K562 (cell line): ENCODE measurements around the gene DMAC2. TPM values are rescaled to one million over a fixed set of nuclear protein-coding genes. Genes with fewer than 3 reads are reported as not detected.

Source experiments
- ATAC-seq: fragments of 200-7000 bp; cut with Tn5 transposase; 3 replicates; pipeline ENCODE4 v1.9.1; 2020; ENCODE audit warnings: moderate library complexity
- BruUV-seq: library from RNA; stranded (reverse); fragments of 400-500 nt; replicated peaks from 2 replicates; lab custom pipeline; 2021; lab: Mats Ljungman, UMichigan
- CTCF ChIA-PET: fragments of 300-600 bp; formaldehyde crosslinking; extraction: SDS; loops from one replicate; lab custom pipeline; 2021; ENCODE audit warnings: low intra/inter-chr PET ratio; lab: Yijun Ruan, JAX
- POLR2A ChIA-PET: fragments of 300-600, 350-650 bp; sonication (Branson Sonifier 250); formaldehyde crosslinking; extraction: SDS; loops from one replicate; lab custom pipeline; 2021; ENCODE audit warnings: antibody characterized with exemption, inconsistent platforms; lab: Yijun Ruan, JAX
- DNase-seq, 4 experiments: peaks; one replicate each; pipeline versions ENCODE4 v3.0.0 to v3.0.0-alpha.2; 2011 to 2018; ENCODE audit warnings: low spot score in 3 of 4, mixed read lengths in 3 of 4; ENCODE audit errors: extremely low read depth in 1 of 4
- FAIRE-seq: peaks from 2 replicates; lab custom pipeline; 2011; peaks lifted over from hg19 to GRCh38; lab: Jason Lieb, UNC
- H2AFZ ChIP-seq: 2 replicates; pipeline ENCODE4 v1.6.0; 2011; ENCODE audit warnings: low read depth, low read length, control low read depth, inconsistent platforms
- H3K27ac ChIP-seq: fragments of 200-600 bp; 3 replicates; pipeline ENCODE4 v1.8.0; 2011; ENCODE audit warnings: low read depth, mild to moderate bottlenecking, control low read depth, inconsistent platforms, low read length, moderate library complexity, mixed read lengths; ENCODE audit errors: extremely low read depth
- H3K27me3 ChIP-seq, 2 experiments: fragments of 300-600 bp in 1 of 2; 2 replicates in 1 of 2; 3 replicates in 1 of 2; pipeline versions ENCODE4 v1.6.0 to v1.8.0; 2011; ENCODE audit warnings: inconsistent platforms in 2 of 2, low read length in 2 of 2, mild to moderate bottlenecking in 1 of 2, mixed read lengths in 1 of 2, moderate library complexity in 1 of 2; ENCODE audit not compliant: control insufficient read depth in 2 of 2, insufficient read depth in 2 of 2
- H3K36me3 ChIP-seq: fragments of 300-600 bp; 3 replicates; pipeline ENCODE4 v1.8.0; 2011; ENCODE audit warnings: mild to moderate bottlenecking, low read length, inconsistent platforms; ENCODE audit not compliant: control insufficient read depth, insufficient read depth
- H3K4me1 ChIP-seq, 2 experiments: fragments of 200-600 bp in 1 of 2; replicated peaks in 1 of 2; 2 replicates in 1 of 2; 3 replicates in 1 of 2; pipeline versions ENCODE4 v1.5.1 to v1.8.0; 2011; ENCODE audit warnings: inconsistent platforms in 2 of 2, low read length in 2 of 2, mild to moderate bottlenecking in 1 of 2, mixed read lengths in 1 of 2, moderate library complexity in 1 of 2; ENCODE audit not compliant: control insufficient read depth in 2 of 2, insufficient read depth in 2 of 2
- H3K4me2 ChIP-seq: 2 replicates; pipeline ENCODE4 v1.6.1; 2011; ENCODE audit warnings: low read length, control low read depth, inconsistent platforms, mixed read lengths; ENCODE audit not compliant: insufficient read depth
- H3K4me3 ChIP-seq: fragments of 200-600 bp; sonication (generic), shearing (Covaris generic); 2 replicates; pipeline ENCODE4 v1.5.1; 2016; ENCODE audit warnings: control low read depth, inconsistent platforms
- H3K79me2 ChIP-seq: fragments of 200-600 bp; 3 replicates; pipeline ENCODE4 v1.8.0; 2011; ENCODE audit warnings: low read length, inconsistent platforms; ENCODE audit not compliant: control insufficient read depth, insufficient read depth
- H3K9ac ChIP-seq, 2 experiments: 2 replicates each; pipeline versions ENCODE4 v1.6.0 to v1.6.1; 2011; ENCODE audit warnings: low read depth in 2 of 2, low read length in 2 of 2, control low read depth in 1 of 2, inconsistent platforms in 1 of 2, mild to moderate bottlenecking in 1 of 2, mixed read lengths in 1 of 2; ENCODE audit not compliant: insufficient read depth in 1 of 2
- H3K9me1 ChIP-seq: one replicate; pipeline ENCODE4 v1.6.0; 2011; ENCODE audit warnings: inconsistent platforms, mild to moderate bottlenecking, low read length, moderate library complexity; ENCODE audit not compliant: control insufficient read depth, insufficient read depth
- H3K9me3 ChIP-seq: replicated peaks from 2 replicates; pipeline ENCODE4 v1.5.1; 2011; ENCODE audit warnings: low read depth, low read length, inconsistent platforms; ENCODE audit not compliant: control insufficient read depth, insufficient read depth
- H4K20me1 ChIP-seq: replicated peaks from 2 replicates; pipeline ENCODE4 v1.6.1; 2011; ENCODE audit warnings: low read length, inconsistent platforms, mixed read lengths; ENCODE audit not compliant: control insufficient read depth, insufficient read depth
- DNMT1 ChIP-seq: fragments of 450-650 bp; IDR thresholded peaks from 2 replicates; pipeline ENCODE4 v1.6.1; 2016; ENCODE audit warnings: antibody characterized with exemption, mild to moderate bottlenecking
- MTA2 ChIP-seq: fragments of 450-650 bp; IDR thresholded peaks from 2 replicates; pipeline ENCODE4 v1.6.1; 2016; ENCODE audit warnings: low read depth
- NCOR1 ChIP-seq: fragments of 450-650 bp; IDR thresholded peaks from 2 replicates; pipeline ENCODE4 v1.6.1; 2016; ENCODE audit warnings: mild to moderate bottlenecking, moderate library complexity
- STAT5A ChIP-seq: IDR thresholded peaks from 2 replicates; pipeline ENCODE4 v1.6.1; 2012; ENCODE audit warnings: low read length, inconsistent platforms, borderline replicate concordance
- WGBS: fragments of 100-300 bp; shearing (Covaris generic); methylation state at CpG from one replicate; pipeline ENCODE4 v1.1.6; 2016; ENCODE audit warnings: low coverage, mixed read lengths; ENCODE audit not compliant: insufficient coverage; ENCODE audit errors: missing lambda C conversion rate; 5-methylcytosine and 5-hydroxymethylcytosine counted together
- in situ Hi-C: fragments of 300-500 bp; cut with MboI; formaldehyde crosslinking; loops from 4 replicates; pipeline ENCODE4 v1.15.0; 2018; ENCODE audit warnings: inconsistent platforms, mixed read lengths
- intact Hi-C: fragments of 100-400 bp; cut with micrococcal nuclease; formaldehyde crosslinking; loops from 2 replicates; pipeline ENCODE4 v1.14.2; 2022
- polyA plus RNA-seq, 8 experiments: library from polyadenylated mRNA; depleted of rRNA in 4 of 8; stranded (reverse) in 5 of 8; unstranded in 3 of 8; fragments of >200 nt; fragmentation: Nextera tagmentation in 2 of 8; fragmentation: Illumina TruSeq in 1 of 8; extraction: Ambion mirVana in 2 of 8; extraction: Trizol in 1 of 8; gene quantifications; 2 replicates each; pipeline versions ENCODE4 v1.2.1 to v1.2.3, GENCODE V29; 2011 to 2014; ENCODE audit warnings: inconsistent platforms in 1 of 8, missing spikeins in 1 of 8
- total RNA-seq, 7 experiments: library from RNA; depleted of rRNA in 6 of 7; stranded (reverse); fragments of >200 nt in 6 of 7; fragmentation: Illumina TruSeq in 2 of 7; extraction: Trizol in 2 of 7; gene quantifications; 2 replicates each; pipeline versions ENCODE4 v1.2.1 to v1.2.3, GENCODE V29; 2011 to 2021; ENCODE audit warnings: low replicate concordance in 1 of 7
- TF ChIP-seq, protein P1 (sequence below): conservative IDR thresholded peaks from 2 replicates; pipeline ENCODE4 v1.6.1; 2011; ENCODE audit warnings: low read depth, mild to moderate bottlenecking, low read length; ENCODE audit not compliant: control insufficient read depth
- TF ChIP-seq, protein P2 (sequence below): IDR thresholded peaks from 3 replicates; pipeline ENCODE4 v1.6.1; 2011; ENCODE audit warnings: borderline replicate concordance, mild to moderate bottlenecking; ENCODE audit not compliant: insufficient read length, insufficient read depth
- TF ChIP-seq, protein P3 (sequence below): fragments of 250-450 bp; sonication (Bioruptor Pico); IDR thresholded peaks from 2 replicates; pipeline ENCODE4 v1.4.0; 2020; ENCODE audit warnings: borderline replicate concordance

DMAC2 gene
- total and polyA plus RNA-seq, 9 of the 15 experiments (the other 6 are each of a cell fraction or from before 2014, with no cell fraction given): 12.9 to 61.2 (median 43.1) TPM

DNA sequence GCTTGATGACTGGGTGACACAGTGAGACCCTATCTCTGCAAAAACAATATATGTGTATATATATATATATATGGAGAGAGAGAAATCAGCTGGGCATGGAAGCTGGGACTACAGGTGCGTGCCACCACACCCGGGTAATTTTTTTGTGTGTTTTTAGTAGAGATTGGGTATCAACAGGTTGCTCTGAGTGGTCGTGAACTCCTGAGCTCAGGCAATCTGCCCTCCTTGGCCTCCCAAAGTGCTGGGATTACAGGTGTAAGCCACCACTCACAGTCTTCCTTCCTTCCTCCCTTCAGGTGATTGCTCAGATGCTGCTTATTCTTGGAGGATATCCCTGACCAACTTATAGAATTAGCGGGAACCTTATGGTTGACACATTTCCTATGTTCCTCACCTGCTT is 45.1 kb upstream of the DMAC2 start:
- H3K9ac ChIP-seq: no peak overlapping the region
- BruUV-seq: no TSS peak
- ChIA-PET POLR2A (no interaction called here), CTCF (no interaction called here)
- H3K27me3 ChIP-seq: peaks cover 6 to 27% of the 10 kb centered on the region in 2 experiments; a peak in 3 of 5 replicates
- H3K4me2 ChIP-seq: no peak overlapping the region
- H3K36me3 ChIP-seq: no peaks in the 10 kb centered on the region
- no peaks in the 10 kb centered on the region for H4K20me1 ChIP-seq
- intact Hi-C loops: no loop called here
- peaks cover 0 to 7% of the 10 kb centered on the region in 2 experiments; a peak in 3 of 5 replicates for H3K4me1 ChIP-seq
- no peak overlapping the region for H3K4me3 ChIP-seq
- no peak overlapping the region for H2AFZ ChIP-seq
- no peaks in the 10 kb centered on the region for H3K9me1 ChIP-seq
- no peak for ATAC-seq
- in situ Hi-C loops: no loop called here
- no peak overlapping the region for H3K27ac ChIP-seq
- DNase-seq: no peak
- H3K79me2 ChIP-seq: no peaks in the 10 kb centered on the region
- TF ChIP-seq, protein P1, sequence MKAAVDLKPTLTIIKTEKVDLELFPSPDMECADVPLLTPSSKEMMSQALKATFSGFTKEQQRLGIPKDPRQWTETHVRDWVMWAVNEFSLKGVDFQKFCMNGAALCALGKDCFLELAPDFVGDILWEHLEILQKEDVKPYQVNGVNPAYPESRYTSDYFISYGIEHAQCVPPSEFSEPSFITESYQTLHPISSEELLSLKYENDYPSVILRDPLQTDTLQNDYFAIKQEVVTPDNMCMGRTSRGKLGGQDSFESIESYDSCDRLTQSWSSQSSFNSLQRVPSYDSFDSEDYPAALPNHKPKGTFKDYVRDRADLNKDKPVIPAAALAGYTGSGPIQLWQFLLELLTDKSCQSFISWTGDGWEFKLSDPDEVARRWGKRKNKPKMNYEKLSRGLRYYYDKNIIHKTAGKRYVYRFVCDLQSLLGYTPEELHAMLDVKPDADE: no peak
- no peak for TF ChIP-seq STAT5A
- TF ChIP-seq, protein P2, sequence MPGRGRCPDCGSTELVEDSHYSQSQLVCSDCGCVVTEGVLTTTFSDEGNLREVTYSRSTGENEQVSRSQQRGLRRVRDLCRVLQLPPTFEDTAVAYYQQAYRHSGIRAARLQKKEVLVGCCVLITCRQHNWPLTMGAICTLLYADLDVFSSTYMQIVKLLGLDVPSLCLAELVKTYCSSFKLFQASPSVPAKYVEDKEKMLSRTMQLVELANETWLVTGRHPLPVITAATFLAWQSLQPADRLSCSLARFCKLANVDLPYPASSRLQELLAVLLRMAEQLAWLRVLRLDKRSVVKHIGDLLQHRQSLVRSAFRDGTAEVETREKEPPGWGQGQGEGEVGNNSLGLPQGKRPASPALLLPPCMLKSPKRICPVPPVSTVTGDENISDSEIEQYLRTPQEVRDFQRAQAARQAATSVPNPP: no peak
- TF ChIP-seq, protein P3, sequence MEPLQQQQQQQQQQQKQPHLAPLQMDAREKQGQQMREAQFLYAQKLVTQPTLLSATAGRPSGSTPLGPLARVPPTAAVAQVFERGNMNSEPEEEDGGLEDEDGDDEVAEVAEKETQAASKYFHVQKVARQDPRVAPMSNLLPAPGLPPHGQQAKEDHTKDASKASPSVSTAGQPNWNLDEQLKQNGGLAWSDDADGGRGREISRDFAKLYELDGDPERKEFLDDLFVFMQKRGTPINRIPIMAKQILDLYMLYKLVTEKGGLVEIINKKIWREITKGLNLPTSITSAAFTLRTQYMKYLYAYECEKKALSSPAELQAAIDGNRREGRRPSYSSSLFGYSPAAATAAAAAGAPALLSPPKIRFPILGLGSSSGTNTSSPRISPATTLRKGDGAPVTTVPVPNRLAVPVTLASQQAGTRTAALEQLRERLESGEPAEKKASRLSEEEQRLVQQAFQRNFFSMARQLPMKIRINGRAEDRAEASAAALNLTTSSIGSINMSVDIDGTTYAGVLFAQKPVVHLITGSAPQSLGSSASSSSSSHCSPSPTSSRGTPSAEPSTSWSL (CRISPR knock-in tag): no peak
- TF ChIP-seq DNMT1: no peak
- no peak for TF ChIP-seq NCOR1
- no peak for TF ChIP-seq MTA2
- FAIRE-seq: no peak
- 0% methylated on average over 4 of the region's 4 CpGs for WGBS
- no peaks in the 10 kb centered on the region for H3K9me3 ChIP-seq
